HepG2 (cell line): Measurements from ENCODE around the gene CD300LD. TPM values are rescaled to one million over a fixed set of nuclear protein-coding genes. Genes with fewer than 3 reads are reported as not detected.

Experiments
- ATAC-seq: fragments of 200-7000 bp; cut with Tn5 transposase; 3 replicates; pipeline ENCODE4 v1.9.1; 2020; ENCODE audit warnings: mild to moderate bottlenecking, moderate library complexity
- BruUV-seq: library from RNA; stranded (reverse); fragments of 400-500 nt; replicated peaks from 2 replicates; lab custom pipeline; 2021; lab: Mats Ljungman, UMichigan
- CTCF ChIA-PET: fragments of 300-600 bp; formaldehyde crosslinking; extraction: SDS; loops from one replicate; lab custom pipeline; 2021; ENCODE audit warnings: low total read pairs, inconsistent platforms, low intra/inter-chr PET ratio; lab: Yijun Ruan, JAX
- POLR2A ChIA-PET: fragments of 350-600 bp; sonication (Branson Sonifier 250); formaldehyde crosslinking; loops from one replicate; lab custom pipeline; 2020; ENCODE audit warnings: antibody characterized with exemption, inconsistent platforms; lab: Yijun Ruan, JAX
- DNase-seq: peaks from one replicate; pipeline ENCODE4 v3.0.0-alpha.2; 2015; ENCODE audit warnings: low spot score
- FAIRE-seq: peaks from 3 replicates; lab custom pipeline; 2011; peaks lifted over from hg19 to GRCh38; lab: Jason Lieb, UNC
- H2AFZ ChIP-seq: one replicate; pipeline ENCODE4 v1.6.1; 2011; ENCODE audit warnings: low read length, inconsistent platforms
- H3K27ac ChIP-seq: fragments of 300-600 bp; 3 replicates; pipeline ENCODE4 v1.8.0; 2011; ENCODE audit warnings: mixed run types, mild to moderate bottlenecking, mixed read lengths, low read length, inconsistent platforms; ENCODE audit not compliant: insufficient read depth; ENCODE audit errors: extremely low read length
- H3K27me3 ChIP-seq, 2 experiments: fragments of 200-600 bp in 1 of 2; 2 replicates in 1 of 2; 3 replicates in 1 of 2; pipeline versions ENCODE4 v1.6.0 to v1.8.0; 2011; ENCODE audit warnings: low read length in 2 of 2, mild to moderate bottlenecking in 2 of 2, moderate library complexity in 2 of 2, inconsistent platforms in 1 of 2; ENCODE audit not compliant: insufficient read depth in 2 of 2, control insufficient read depth in 1 of 2
- H3K36me3 ChIP-seq, 2 experiments: fragments of 200-600 bp in 1 of 2; replicated peaks in 1 of 2; 2 replicates in 1 of 2; 3 replicates in 1 of 2; pipeline versions ENCODE4 v1.5.1 to v1.8.0; 2011; ENCODE audit warnings: low read length in 2 of 2, inconsistent platforms in 1 of 2; ENCODE audit not compliant: insufficient read depth in 2 of 2, control insufficient read depth in 1 of 2
- H3K4me1 ChIP-seq: 2 replicates; pipeline ENCODE4 v1.5.1; 2012; ENCODE audit warnings: low read length, inconsistent platforms; ENCODE audit not compliant: insufficient read depth
- H3K4me2 ChIP-seq: 2 replicates; pipeline ENCODE4 v1.6.0; 2011; ENCODE audit warnings: low read depth, low read length, inconsistent platforms
- H3K4me3 ChIP-seq, 3 experiments: fragments of 200-600 bp in 1 of 3; sonication (generic), shearing (Covaris generic) in 1 of 3; replicated peaks in 1 of 3; 2 replicates each; pipeline ENCODE4 v1.5.1; 2011 to 2016; ENCODE audit warnings: low read length in 3 of 3, inconsistent platforms in 2 of 3, low read depth in 2 of 3, mild to moderate bottlenecking in 2 of 3, control low read depth in 1 of 3, mixed read lengths in 1 of 3; ENCODE audit not compliant: insufficient read depth in 1 of 3
- H3K79me2 ChIP-seq: one replicate; pipeline ENCODE4 v1.6.1; 2011; ENCODE audit warnings: low read length, inconsistent platforms; ENCODE audit not compliant: insufficient read depth
- H3K9ac ChIP-seq: 2 replicates; pipeline ENCODE4 v1.6.0; 2011; ENCODE audit warnings: mild to moderate bottlenecking, low read depth, low read length, inconsistent platforms; ENCODE audit not compliant: insufficient read depth
- H3K9me3 ChIP-seq: 2 replicates; pipeline ENCODE4 v1.5.1; 2012; ENCODE audit warnings: mild to moderate bottlenecking, low read length
- H4K20me1 ChIP-seq: 2 replicates; pipeline ENCODE4 v1.6.0; 2011; ENCODE audit warnings: inconsistent platforms, mild to moderate bottlenecking, low read length, moderate library complexity; ENCODE audit not compliant: insufficient read depth
- GTF3A ChIP-seq: sonication (generic); formaldehyde crosslinking; conservative IDR thresholded peaks from 2 replicates; pipeline ENCODE4 v1.4.0; 2020; ENCODE audit warnings: mild to moderate bottlenecking, missing genetic modification reagents
- KLF9 ChIP-seq: IDR thresholded peaks from 2 replicates; pipeline ENCODE4 v1.6.1; 2016; ENCODE audit warnings: low read depth
- NCOA5 ChIP-seq: sonication (generic); formaldehyde crosslinking; IDR thresholded peaks from 2 replicates; pipeline ENCODE4 v1.4.0; 2020; ENCODE audit warnings: missing genetic modification reagents
- NFYC ChIP-seq: IDR thresholded peaks from 2 replicates; pipeline ENCODE4 v1.6.1; 2016; ENCODE audit warnings: missing genetic modification reagents, missing compliant biosample characterization
- SAP130 ChIP-seq: IDR thresholded peaks from 2 replicates; pipeline ENCODE4 v1.6.1; 2016; ENCODE audit warnings: low read depth
- TCF7L2 ChIP-seq: IDR thresholded peaks from 2 replicates; pipeline ENCODE4 v1.6.1; 2011; ENCODE audit warnings: mild to moderate bottlenecking, low read depth, low read length, moderate library complexity
- TMF1 ChIP-seq: sonication (generic); formaldehyde crosslinking; IDR thresholded peaks from 2 replicates; pipeline ENCODE4 v1.8.1; 2022; ENCODE audit warnings: low read depth, missing genetic modification reagents
- ZFP37 ChIP-seq: sonication (generic); formaldehyde crosslinking; IDR thresholded peaks from 2 replicates; pipeline ENCODE4 v1.4.0; 2020; ENCODE audit warnings: missing genetic modification reagents, borderline replicate concordance
- ZNF12 ChIP-seq: sonication (generic); formaldehyde crosslinking; IDR thresholded peaks from 2 replicates; pipeline ENCODE4 v1.5.0; 2020; ENCODE audit warnings: missing genetic modification reagents
- ZNF501 ChIP-seq: sonication (generic); formaldehyde crosslinking; IDR thresholded peaks from 2 replicates; pipeline ENCODE4 v1.5.1; 2020; ENCODE audit warnings: mild to moderate bottlenecking, moderate library complexity, missing genetic modification reagents
- ZNF777 ChIP-seq: sonication (generic); formaldehyde crosslinking; IDR thresholded peaks from 2 replicates; pipeline ENCODE4 v1.4.0; 2020; ENCODE audit warnings: missing genetic modification reagents
- WGBS: methylation state at CpG from one replicate; pipeline ENCODE4 v1.1.6; 2017; ENCODE audit warnings: low lambda C conversion rate; 5-methylcytosine and 5-hydroxymethylcytosine counted together
- in situ Hi-C: cut with HindIII; loops from 2 replicates; pipeline ENCODE4 v1.10.0; 2017; ENCODE audit warnings: low pct_unique_long_range_greater_than_20kb; ENCODE audit not compliant: extremely low pct_ligation_motif_present
- intact Hi-C: fragments of 100-400 bp; cut with micrococcal nuclease; formaldehyde crosslinking; loops from one replicate; pipeline ENCODE4 v1.10.0; 2022; ENCODE audit not compliant: unreplicated experiment
- polyA plus RNA-seq, 8 experiments: library from polyadenylated mRNA; depleted of rRNA in 3 of 8; stranded (reverse) in 7 of 8; unstranded in 1 of 8; fragments of >200 nt; fragmentation: Illumina TruSeq in 4 of 8; extraction: Trizol in 4 of 8; gene quantifications; 2 replicates each; pipeline versions ENCODE4 v1.2.1 to v1.2.3, GENCODE V29; 2011 to 2016; ENCODE audit warnings: low read depth in 4 of 8, missing spikeins in 1 of 8, mixed read lengths in 1 of 8; ENCODE audit not compliant: insufficient read depth in 1 of 8
- total RNA-seq, 5 experiments: library from RNA; depleted of rRNA; stranded (reverse); fragments of >200 nt; fragmentation: Illumina TruSeq; extraction: Trizol; gene quantifications; 2 replicates each; pipeline ENCODE4 v1.2.3, GENCODE V29; 2016; ENCODE audit warnings: low read depth in 1 of 5
- TF ChIP-seq, protein P1 (sequence below): sonication (generic); formaldehyde crosslinking; IDR thresholded peaks from 2 replicates; pipeline ENCODE4 v1.4.0; 2020; ENCODE audit warnings: missing genetic modification reagents
- TF ChIP-seq, protein P2 (sequence below): sonication (generic); formaldehyde crosslinking; IDR thresholded peaks from 2 replicates; pipeline ENCODE4 v1.9.0; 2021; ENCODE audit warnings: missing genetic modification reagents, borderline replicate concordance

The CD300LD gene
- total and polyA plus RNA-seq, 2 of the 13 experiments (the other 11 are each of a cell fraction or from before 2014, with no cell fraction given), result not detected

DNA sequence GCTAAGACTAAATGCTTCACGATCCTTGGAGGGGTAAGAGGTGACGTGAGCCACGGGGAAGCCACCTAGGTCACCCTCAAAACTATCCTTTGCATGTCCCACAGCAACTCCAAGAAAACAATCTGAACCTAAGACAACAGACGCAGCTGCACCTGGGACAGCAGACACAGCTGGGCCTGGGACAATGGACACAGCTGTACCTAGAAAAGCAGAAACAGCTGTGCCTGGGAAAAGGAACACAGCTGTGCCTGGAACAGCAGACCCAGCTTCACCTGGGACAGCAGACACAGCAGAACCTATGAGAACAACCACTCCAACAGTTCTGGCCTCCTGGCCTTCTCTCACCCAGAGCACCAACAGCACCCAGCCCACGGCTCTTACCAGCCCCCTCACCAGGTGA is 11.7 kb upstream of the CD300LD start:
- WGBS, result 2% methylated on average over 5 of the region's 5 CpGs
- Histone ChIP-seq H2AFZ (no peak overlapping the region), H3K4me3 (no peak overlapping the region), H4K20me1 (peaks cover 3% of the 10 kb centered on the region; the same call in 1 of the 2 replicates), H3K79me2 (no peaks in the 10 kb centered on the region), H3K27me3 (peaks cover 8 to 59% of the 10 kb centered on the region in 2 experiments), H3K4me1 (no peaks in the 10 kb centered on the region), H3K9me3 (no peaks in the 10 kb centered on the region), H3K27ac (no peak overlapping the region), H3K4me2 (no peak overlapping the region), H3K9ac (no peak overlapping the region), H3K36me3 (no peaks in the 10 kb centered on the region)
- TF ChIP-seq NFYC (CRISPR knock-in tag) (no peak), ZNF12 (no peak), TCF7L2 (no peak), SAP130 (CRISPR knock-in tag) (no peak), NCOA5 (CRISPR knock-in tag) (no peak), TMF1 (CRISPR knock-in tag) (no peak), ZNF777 (no peak), ZNF501 (CRISPR knock-in tag) (no peak), ZFP37 (CRISPR knock-in tag) (no peak), GTF3A (CRISPR knock-in tag) (no peak), KLF9 (CRISPR knock-in tag) (no peak)
- TF ChIP-seq, protein P1, sequence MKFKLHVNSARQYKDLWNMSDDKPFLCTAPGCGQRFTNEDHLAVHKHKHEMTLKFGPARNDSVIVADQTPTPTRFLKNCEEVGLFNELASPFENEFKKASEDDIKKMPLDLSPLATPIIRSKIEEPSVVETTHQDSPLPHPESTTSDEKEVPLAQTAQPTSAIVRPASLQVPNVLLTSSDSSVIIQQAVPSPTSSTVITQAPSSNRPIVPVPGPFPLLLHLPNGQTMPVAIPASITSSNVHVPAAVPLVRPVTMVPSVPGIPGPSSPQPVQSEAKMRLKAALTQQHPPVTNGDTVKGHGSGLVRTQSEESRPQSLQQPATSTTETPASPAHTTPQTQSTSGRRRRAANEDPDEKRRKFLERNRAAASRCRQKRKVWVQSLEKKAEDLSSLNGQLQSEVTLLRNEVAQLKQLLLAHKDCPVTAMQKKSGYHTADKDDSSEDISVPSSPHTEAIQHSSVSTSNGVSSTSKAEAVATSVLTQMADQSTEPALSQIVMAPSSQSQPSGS (CRISPR knock-in tag), result no peak
- TF ChIP-seq, protein P2, sequence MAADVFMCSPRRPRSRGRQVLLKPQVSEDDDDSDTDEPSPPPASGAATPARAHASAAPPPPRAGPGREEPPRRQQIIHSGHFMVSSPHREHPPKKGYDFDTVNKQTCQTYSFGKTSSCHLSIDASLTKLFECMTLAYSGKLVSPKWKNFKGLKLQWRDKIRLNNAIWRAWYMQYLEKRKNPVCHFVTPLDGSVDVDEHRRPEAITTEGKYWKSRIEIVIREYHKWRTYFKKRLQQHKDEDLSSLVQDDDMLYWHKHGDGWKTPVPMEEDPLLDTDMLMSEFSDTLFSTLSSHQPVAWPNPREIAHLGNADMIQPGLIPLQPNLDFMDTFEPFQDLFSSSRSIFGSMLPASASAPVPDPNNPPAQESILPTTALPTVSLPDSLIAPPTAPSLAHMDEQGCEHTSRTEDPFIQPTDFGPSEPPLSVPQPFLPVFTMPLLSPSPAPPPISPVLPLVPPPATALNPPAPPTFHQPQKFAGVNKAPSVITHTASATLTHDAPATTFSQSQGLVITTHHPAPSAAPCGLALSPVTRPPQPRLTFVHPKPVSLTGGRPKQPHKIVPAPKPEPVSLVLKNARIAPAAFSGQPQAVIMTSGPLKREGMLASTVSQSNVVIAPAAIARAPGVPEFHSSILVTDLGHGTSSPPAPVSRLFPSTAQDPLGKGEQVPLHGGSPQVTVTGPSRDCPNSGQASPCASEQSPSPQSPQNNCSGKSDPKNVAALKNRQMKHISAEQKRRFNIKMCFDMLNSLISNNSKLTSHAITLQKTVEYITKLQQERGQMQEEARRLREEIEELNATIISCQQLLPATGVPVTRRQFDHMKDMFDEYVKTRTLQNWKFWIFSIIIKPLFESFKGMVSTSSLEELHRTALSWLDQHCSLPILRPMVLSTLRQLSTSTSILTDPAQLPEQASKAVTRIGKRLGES, result no peak
- BruUV-seq, result no TSS peak
- intact Hi-C loops (no loop called here), in situ Hi-C loops (no loop called here)
- ChIA-PET CTCF (no interaction called here), POLR2A (no interaction called here)
- no peak for ATAC-seq
- FAIRE-seq, result no peak
- DNase-seq, result no peak
